Progenitor cell of endocrine pancreas (in vitro differentiated cells): ENCODE results near the gene XRCC5. TPM values are rescaled to one million over a fixed set of nuclear protein-coding genes. Genes with fewer than 3 reads are reported as not detected.

Experiments
- DNase-seq: peaks from one replicate; pipeline ENCODE4 v3.0.0; 2021; ENCODE audit warnings: low spot score; ENCODE audit not compliant: unreplicated experiment
- H3K27ac Mint-ChIP-seq: 2 replicates; pipeline ENCODE4 v1.8.0; 2021; ENCODE audit warnings: mild to moderate bottlenecking, moderate library complexity, mixed read lengths
- H3K27me3 Mint-ChIP-seq: 2 replicates; pipeline ENCODE4 v1.8.0; 2021; ENCODE audit warnings: mixed read lengths
- H3K36me3 Mint-ChIP-seq: 2 replicates; pipeline ENCODE4 v1.8.0; 2022; ENCODE audit warnings: mixed read lengths; ENCODE audit not compliant: insufficient read depth
- H3K4me1 Mint-ChIP-seq: 2 replicates; pipeline ENCODE4 v1.8.0; 2021; ENCODE audit warnings: low read depth, mixed read lengths
- H3K4me3 Mint-ChIP-seq: 2 replicates; pipeline ENCODE4 v1.8.0; 2021; ENCODE audit warnings: low read depth, mild to moderate bottlenecking, moderate library complexity, mixed read lengths
- H3K9me3 Mint-ChIP-seq: 2 replicates; pipeline ENCODE4 v1.8.0; 2021; ENCODE audit warnings: low read depth, mixed read lengths
- CTCF ChIP-seq: fragments of 200-600 bp; sonication (generic); IDR thresholded peaks from one replicate; pipeline ENCODE4 v1.5.0; 2021; ENCODE audit warnings: antibody characterized with exemption, mild to moderate bottlenecking; ENCODE audit not compliant: unreplicated experiment
- total RNA-seq: library from RNA; stranded (reverse); gene quantifications from 2 replicates; pipeline ENCODE4 v1.2.1, GENCODE V29; 2021

XRCC5 gene
- total RNA-seq, 1 donor from 2014 or later, result 378 TPM

GRCh38 chr2:216163518-216163917 is 54.4 kb downstream of the XRCC5 start:
- H3K4me1 Mint-ChIP-seq, result no peaks in the 10 kb centered on the region
- no peaks in the 10 kb centered on the region for H3K27me3 Mint-ChIP-seq
- H3K27ac Mint-ChIP-seq, result no peak overlapping the region
- no peak for TF ChIP-seq CTCF
- no peak for DNase-seq
- H3K4me3 Mint-ChIP-seq, result no peak overlapping the region
- H3K36me3 Mint-ChIP-seq, result peaks cover 30% of the 10 kb centered on the region
- no peaks in the 10 kb centered on the region for H3K9me3 Mint-ChIP-seq

GRCh38 chr2:216164087-216164486 is 54.9 kb downstream of the XRCC5 start:
- Mint-ChIP-seq H3K36me3 (peaks cover 33% of the 10 kb centered on the region), H3K4me1 (no peaks in the 10 kb centered on the region), H3K27ac (peak overlapping the region; percentile 81), H3K4me3 (no peak overlapping the region), H3K9me3 (no peaks in the 10 kb centered on the region), H3K27me3 (no peaks in the 10 kb centered on the region)
- DNase-seq, result no peak
- no peak for TF ChIP-seq CTCF

DNA sequence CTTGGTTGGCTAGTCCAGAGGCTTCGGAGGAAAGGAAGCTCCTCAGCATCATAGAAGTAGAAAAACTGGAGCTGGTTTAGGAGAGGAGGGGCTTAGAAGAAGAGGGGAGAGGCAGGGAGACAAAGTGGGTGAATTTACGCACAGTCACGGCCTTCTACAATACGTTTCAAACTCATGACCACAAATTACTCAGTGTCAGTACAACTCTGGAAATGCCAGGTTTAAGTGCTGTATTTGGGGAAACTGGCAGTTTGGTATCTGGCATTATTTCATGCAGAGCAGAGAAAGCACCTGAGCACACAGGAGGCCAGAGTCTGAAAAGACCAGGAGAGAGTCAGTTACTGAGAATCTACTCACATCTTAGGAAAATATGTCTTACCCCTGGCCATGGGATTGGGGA is 55.4 kb downstream of the XRCC5 start:
- Mint-ChIP-seq H3K4me1 (no peaks in the 10 kb centered on the region), H3K27me3 (no peaks in the 10 kb centered on the region), H3K27ac (peak overlapping the region; percentile 81), H3K4me3 (no peak overlapping the region), H3K9me3 (no peaks in the 10 kb centered on the region), H3K36me3 (peaks cover 35% of the 10 kb centered on the region)
- TF ChIP-seq CTCF, result no peak
- DNase-seq, result no peak

DNA sequence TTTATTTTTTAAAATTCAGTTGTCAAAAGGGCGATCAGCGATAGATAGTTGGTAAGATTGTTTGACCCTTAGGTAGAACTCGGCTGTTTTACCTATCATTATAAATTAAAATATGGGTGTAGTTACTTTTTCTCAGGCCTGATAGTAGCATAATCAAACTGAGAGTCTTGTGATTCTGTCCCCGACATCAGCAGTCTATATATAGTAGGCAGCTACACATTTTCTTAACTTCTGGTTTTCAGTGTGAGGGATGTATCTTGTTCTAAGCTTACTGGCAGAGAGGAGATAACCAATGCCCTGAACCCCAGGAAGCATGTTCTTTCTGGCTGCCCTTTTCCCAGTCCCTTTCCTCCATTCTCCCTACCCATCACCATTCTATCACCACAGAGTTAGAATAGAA is 56.6 kb downstream of the XRCC5 start:
- TF ChIP-seq CTCF, result no peak
- Mint-ChIP-seq H3K27me3 (no peaks in the 10 kb centered on the region), H3K27ac (peak overlapping the region; percentile 41), H3K9me3 (no peaks in the 10 kb centered on the region), H3K36me3 (peaks cover 37% of the 10 kb centered on the region), H3K4me1 (no peaks in the 10 kb centered on the region), H3K4me3 (no peak overlapping the region)
- DNase-seq, result no peak

DNA sequence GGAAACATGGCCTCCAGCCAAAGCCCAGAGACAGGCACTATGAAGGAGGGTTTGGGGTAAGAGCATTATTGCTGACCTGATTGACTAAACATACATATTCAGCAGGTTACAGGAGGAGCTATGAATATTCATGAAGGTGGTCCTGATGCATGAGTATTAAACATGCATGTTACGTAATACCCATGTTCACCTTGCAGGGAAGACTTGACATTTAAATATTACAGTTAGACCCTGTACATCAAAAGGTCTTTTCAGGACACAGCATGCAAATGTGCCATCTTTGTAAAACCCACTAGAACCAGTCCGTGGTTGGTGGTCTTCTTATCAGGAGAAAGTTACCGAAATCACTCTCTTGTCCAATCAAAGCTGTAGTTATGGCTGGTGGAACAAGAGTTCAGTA is 59.9 kb downstream of the XRCC5 start:
- no peak for DNase-seq
- Mint-ChIP-seq H3K9me3 (no peaks in the 10 kb centered on the region), H3K36me3 (peaks cover 44% of the 10 kb centered on the region), H3K4me1 (no peaks in the 10 kb centered on the region), H3K27me3 (no peaks in the 10 kb centered on the region), H3K27ac (no peak overlapping the region), H3K4me3 (no peak overlapping the region)
- TF ChIP-seq CTCF, result no peak
